Tibial artery (tissue), 4 donors: ENCODE measurements around the gene ITGB8.

ENCODE experiments used
- DNase-seq, 2 donors: peaks; one replicate each; pipeline ENCODE4 v3.0.0-alpha.2; 2019
- H3K27ac ChIP-seq, 2 donors: fragments of 200-600 bp; sonication (generic) in 1 of 2; 1 replicate in 1 of 2; 2 replicates in 1 of 2; pipeline ENCODE4 v1.5.1; 2018 to 2019; ENCODE audit warnings: mild to moderate bottlenecking in 1 of 2
- H3K27me3 ChIP-seq, 2 donors: fragments of 200-600 bp; sonication (generic) in 1 of 2; one replicate each; pipeline versions ENCODE4 v1.5.1 to v1.6.0; 2016 to 2019
- H3K36me3 ChIP-seq, 3 donors: fragments of 200-600 bp; sonication (generic) in 2 of 3; one replicate each; pipeline ENCODE4 v1.5.1; 2016 to 2019; ENCODE audit warnings: mild to moderate bottlenecking in 2 of 3
- H3K4me1 ChIP-seq, 4 donors: fragments of 200-600 bp; sonication (generic) in 2 of 4; 1 replicate in 3 of 4; 2 replicates in 1 of 4; pipeline ENCODE4 v1.5.1; 2016 to 2019
- H3K4me3 ChIP-seq, 2 donors: fragments of 200-600 bp; sonication (generic) in 1 of 2; 1 replicate in 1 of 2; 2 replicates in 1 of 2; pipeline ENCODE4 v1.5.1; 2018 to 2019; ENCODE audit warnings: mild to moderate bottlenecking in 2 of 2
- H3K9me3 ChIP-seq, 3 donors: fragments of 200-600 bp; sonication (generic) in 1 of 3; one replicate each; pipeline ENCODE4 v1.5.1; 2016 to 2019
- intact Hi-C: fragments of 100-400 bp; cut with DNase I; formaldehyde crosslinking; loops from one replicate; pipeline ENCODE4 v1.15.0; 2023; ENCODE audit warnings: low total_unique reads
- TF ChIP-seq, protein P1 (sequence below), 2 experiments: fragments of 200-600 bp in 1 of 2; fragments of 450-650 bp in 1 of 2; IDR thresholded peaks; one replicate each; pipeline ENCODE4 v1.5.1; 2017 to 2019; ENCODE audit warnings: antibody characterized with exemption in 2 of 2, mild to moderate bottlenecking in 1 of 2, moderate library complexity in 1 of 2

The ITGB8 gene

DNA sequence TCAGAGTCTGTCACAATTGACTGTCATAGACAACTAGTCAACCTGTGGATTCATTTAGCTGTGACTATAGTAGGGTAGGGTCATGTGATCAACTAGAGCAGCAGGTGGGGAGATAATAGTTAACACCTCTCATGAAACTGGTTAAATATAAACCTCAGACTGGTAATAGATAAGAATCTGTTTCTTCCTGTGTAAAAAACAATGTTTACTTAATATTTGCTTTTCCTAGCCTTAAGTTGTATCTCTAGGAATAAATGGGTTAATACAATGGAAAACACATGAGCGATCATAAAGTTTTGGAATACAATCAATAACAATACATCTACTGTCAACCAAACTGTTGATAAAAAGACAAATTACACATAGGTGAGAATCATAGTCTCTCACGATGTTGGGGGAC lies 43.4 kb upstream of the ITGB8 start:
- Histone ChIP-seq H3K27me3 (no peaks in the 10 kb centered on the region), H3K4me1 (no peaks in the 10 kb centered on the region), H3K36me3 (no peaks in the 10 kb centered on the region), H3K9me3 (no peaks in the 10 kb centered on the region), H3K4me3 (no peak overlapping the region), H3K27ac (no peak overlapping the region)
- no peak for DNase-seq
- TF ChIP-seq, protein P1, sequence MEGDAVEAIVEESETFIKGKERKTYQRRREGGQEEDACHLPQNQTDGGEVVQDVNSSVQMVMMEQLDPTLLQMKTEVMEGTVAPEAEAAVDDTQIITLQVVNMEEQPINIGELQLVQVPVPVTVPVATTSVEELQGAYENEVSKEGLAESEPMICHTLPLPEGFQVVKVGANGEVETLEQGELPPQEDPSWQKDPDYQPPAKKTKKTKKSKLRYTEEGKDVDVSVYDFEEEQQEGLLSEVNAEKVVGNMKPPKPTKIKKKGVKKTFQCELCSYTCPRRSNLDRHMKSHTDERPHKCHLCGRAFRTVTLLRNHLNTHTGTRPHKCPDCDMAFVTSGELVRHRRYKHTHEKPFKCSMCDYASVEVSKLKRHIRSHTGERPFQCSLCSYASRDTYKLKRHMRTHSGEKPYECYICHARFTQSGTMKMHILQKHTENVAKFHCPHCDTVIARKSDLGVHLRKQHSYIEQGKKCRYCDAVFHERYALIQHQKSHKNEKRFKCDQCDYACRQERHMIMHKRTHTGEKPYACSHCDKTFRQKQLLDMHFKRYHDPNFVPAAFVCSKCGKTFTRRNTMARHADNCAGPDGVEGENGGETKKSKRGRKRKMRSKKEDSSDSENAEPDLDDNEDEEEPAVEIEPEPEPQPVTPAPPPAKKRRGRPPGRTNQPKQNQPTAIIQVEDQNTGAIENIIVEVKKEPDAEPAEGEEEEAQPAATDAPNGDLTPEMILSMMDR (IDR thresholded peaks at IDR 0.05) = no peak
- intact Hi-C loops = no loop called here

DNA sequence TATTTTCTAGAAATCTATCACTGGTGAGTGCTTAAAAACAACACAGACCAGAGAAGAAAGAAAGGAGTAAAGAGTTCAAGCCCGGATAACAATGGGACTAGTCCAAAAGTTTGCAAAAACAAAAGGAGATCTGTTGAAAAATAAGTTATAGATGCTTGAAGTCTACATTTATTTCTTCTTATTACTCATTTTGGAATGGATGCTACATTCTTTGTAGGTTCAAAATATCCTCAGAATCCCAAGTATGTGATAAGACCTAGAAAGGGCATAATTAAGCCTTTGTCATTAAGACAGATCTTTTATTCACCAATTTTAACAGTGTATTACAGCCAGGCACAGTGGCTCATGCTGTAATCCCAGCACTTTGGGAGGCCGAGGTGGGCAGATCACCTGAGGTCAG lies 42.7 kb upstream of the ITGB8 start:
- intact Hi-C loops = no loop called here
- TF ChIP-seq, protein P1 (IDR thresholded peaks at IDR 0.05) = no peak

DNA sequence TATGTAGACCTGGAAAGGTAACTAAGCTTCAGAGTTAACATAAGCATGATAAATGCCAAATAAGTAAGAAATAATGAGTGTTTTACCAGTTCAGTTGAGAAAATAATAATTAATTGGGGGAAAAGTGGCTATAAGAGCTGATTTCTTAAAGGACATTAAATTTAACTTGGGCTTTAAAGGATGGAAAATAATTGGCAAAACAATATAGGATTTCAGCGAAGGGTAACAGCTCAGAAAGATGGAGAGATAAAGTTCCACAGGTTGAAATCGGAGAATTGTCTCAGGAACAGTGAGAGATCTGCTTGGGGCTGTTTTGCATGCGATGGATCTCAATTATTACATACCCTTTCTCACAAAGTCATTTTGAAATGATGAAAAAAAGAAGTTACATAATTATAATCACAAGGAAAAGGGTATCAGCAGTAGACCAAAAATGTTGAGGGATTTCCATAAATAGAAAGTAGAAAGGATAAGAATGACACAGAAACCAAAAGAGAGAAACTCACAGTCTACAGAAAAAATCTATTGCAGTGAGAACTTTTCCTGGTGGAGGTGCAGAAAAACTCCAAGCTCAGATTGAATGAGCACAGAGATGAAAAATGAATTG lies 40.1 kb upstream of the ITGB8 start:
- Histone ChIP-seq H3K36me3 (no peaks in the 10 kb centered on the region), H3K4me1 (no peaks in the 10 kb centered on the region), H3K27me3 (no peaks in the 10 kb centered on the region), H3K27ac (no peak overlapping the region), H3K4me3 (no peak overlapping the region), H3K9me3 (peaks cover 0 to 3% (median 0%) of the 10 kb centered on the region in 3 donors)
- no peak for DNase-seq
- TF ChIP-seq, protein P1 (IDR thresholded peaks at IDR 0.05) = no peak
- intact Hi-C loops = no loop called here

More for the DNA sequence above, 42.7 kb upstream of the ITGB8 start:
- H3K4me3 ChIP-seq = no peak overlapping the region
- H3K9me3 ChIP-seq = no peaks in the 10 kb centered on the region
- no peak for DNase-seq
- H3K27ac ChIP-seq = no peak overlapping the region
- no peaks in the 10 kb centered on the region for H3K4me1 ChIP-seq
- H3K27me3 ChIP-seq = no peaks in the 10 kb centered on the region
- H3K36me3 ChIP-seq = no peaks in the 10 kb centered on the region

DNA sequence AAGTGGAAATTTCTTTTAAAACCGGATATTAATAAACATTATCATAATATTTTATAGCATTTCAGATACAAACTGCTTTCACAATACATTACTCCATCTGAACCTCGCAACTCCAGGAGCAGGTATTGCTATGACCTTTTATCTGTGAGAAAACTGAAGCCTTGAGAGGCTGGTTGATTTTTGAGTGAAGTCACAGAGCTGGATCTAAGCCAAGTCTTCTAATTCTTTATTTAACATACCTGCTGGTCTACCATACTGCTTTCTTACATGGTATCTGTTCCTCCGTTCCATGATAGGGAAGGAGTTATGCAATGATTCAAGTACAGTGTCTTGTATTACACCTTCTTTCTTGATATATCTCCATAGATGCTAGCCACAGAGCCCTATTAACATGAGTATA lies 37.4 kb upstream of the ITGB8 start:
- no peaks in the 10 kb centered on the region for H3K36me3 ChIP-seq
- no peak for DNase-seq
- TF ChIP-seq, protein P1 (IDR thresholded peaks at IDR 0.05) = no peak
- no peak overlapping the region for H3K27ac ChIP-seq
- H3K4me1 ChIP-seq = no peaks in the 10 kb centered on the region
- H3K27me3 ChIP-seq = no peaks in the 10 kb centered on the region
- no peak overlapping the region for H3K4me3 ChIP-seq
- peaks cover 0 to 3% (median 0%) of the 10 kb centered on the region in 3 donors for H3K9me3 ChIP-seq
- intact Hi-C loops = no loop called here

DNA sequence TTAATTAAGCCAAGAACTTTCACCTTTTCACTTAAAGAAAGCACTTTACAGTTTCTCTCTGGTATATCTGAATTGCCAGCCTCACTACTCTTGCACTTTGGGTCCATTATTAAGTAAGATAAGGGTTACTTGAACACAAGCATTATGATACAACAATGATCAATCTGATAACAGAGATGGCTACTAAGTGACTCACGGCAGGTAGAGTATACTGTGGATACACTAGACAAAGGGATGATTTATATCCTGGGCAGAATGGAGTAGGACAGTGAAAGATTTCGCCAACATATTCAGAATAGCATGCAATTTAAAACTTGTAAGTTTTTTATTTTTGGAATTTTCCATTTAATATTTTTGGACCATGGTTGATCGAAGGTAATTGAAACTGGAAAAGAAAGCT lies 34.3 kb upstream of the ITGB8 start:
- Histone ChIP-seq H3K36me3 (no peaks in the 10 kb centered on the region), H3K4me1 (no peaks in the 10 kb centered on the region), H3K9me3 (peaks cover 0 to 3% (median 0%) of the 10 kb centered on the region in 3 donors), H3K27ac (no peak overlapping the region), H3K4me3 (no peak overlapping the region), H3K27me3 (no peaks in the 10 kb centered on the region)
- DNase-seq = no peak
- TF ChIP-seq, protein P1 (IDR thresholded peaks at IDR 0.05) = no peak
- intact Hi-C loops = no loop called here

DNA sequence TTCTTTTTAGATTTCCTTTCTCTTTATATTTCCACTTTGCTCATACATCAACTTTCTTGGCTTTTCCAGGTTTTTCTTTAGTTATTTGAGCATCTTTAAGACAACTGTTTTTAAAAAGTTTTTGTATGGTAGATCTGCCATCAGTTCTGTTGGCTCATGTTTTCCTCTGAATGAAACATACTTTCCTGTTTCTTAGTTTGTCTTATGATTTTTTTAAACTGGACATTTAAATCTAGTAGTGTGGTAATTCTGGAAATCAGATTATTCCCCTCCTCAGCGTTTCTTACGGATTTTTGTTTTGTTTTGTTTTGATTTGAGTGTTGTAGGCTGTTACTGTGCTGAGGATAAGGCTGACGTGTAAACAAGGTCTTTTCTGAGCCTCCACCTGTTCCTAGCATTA lies 33.8 kb upstream of the ITGB8 start:
- no peak overlapping the region for H3K27ac ChIP-seq
- no peaks in the 10 kb centered on the region for H3K4me1 ChIP-seq
- H3K36me3 ChIP-seq = no peaks in the 10 kb centered on the region
- TF ChIP-seq, protein P1 (IDR thresholded peaks at IDR 0.05) = no peak
- intact Hi-C loops = no loop called here
- H3K4me3 ChIP-seq = no peak overlapping the region
- H3K9me3 ChIP-seq = peaks cover 0 to 3% (median 0%) of the 10 kb centered on the region in 3 donors
- H3K27me3 ChIP-seq = no peaks in the 10 kb centered on the region
- no peak for DNase-seq
